Endothelial cell of umbilical vein (primary cell): Measurements from ENCODE around the gene EEFSEC. TPM values are rescaled to one million over a fixed set of nuclear protein-coding genes. Genes with fewer than 3 reads are reported as not detected.

Experiments
- BruUV-seq: library from RNA; stranded (reverse); fragments of 400-500 nt; replicated peaks from 2 replicates; lab custom pipeline; 2021; lab: Mats Ljungman, UMichigan
- CTCF ChIA-PET: fragments of 300-600, 350-600 bp; sonication (Branson Sonifier 250); formaldehyde crosslinking; loops from one replicate; lab custom pipeline; 2021; ENCODE audit warnings: antibody characterized with exemption, inconsistent platforms; lab: Charles Lee
- POLR2A ChIA-PET: fragments of 300-600, 350-600 bp; sonication (Branson Sonifier 250); formaldehyde crosslinking; loops from one replicate; lab custom pipeline; 2021; ENCODE audit warnings: antibody characterized with exemption, inconsistent platforms; lab: Charles Lee
- DNase-seq: peaks from one replicate; pipeline ENCODE4 v3.0.0-alpha.2; 2011; ENCODE audit warnings: low read depth, low spot score
- FAIRE-seq: peaks from 2 replicates; lab custom pipeline; 2011; peaks lifted over from hg19 to GRCh38; lab: Jason Lieb, UNC
- H2AFZ ChIP-seq: 2 replicates; pipeline ENCODE4 v1.6.0; 2012; ENCODE audit warnings: low read depth, low read length, control low read depth, inconsistent platforms
- H3K27ac ChIP-seq: 2 replicates; pipeline ENCODE4 v1.5.1; 2011; ENCODE audit warnings: low read depth, mild to moderate bottlenecking, control low read depth, low read length, moderate library complexity; ENCODE audit not compliant: insufficient read depth
- H3K27me3 ChIP-seq, 2 experiments: 2 replicates each; pipeline versions ENCODE4 v1.6.0 to v1.6.1; 2011; ENCODE audit warnings: low read length in 2 of 2, mixed read lengths in 1 of 2; ENCODE audit not compliant: control insufficient read depth in 2 of 2, insufficient read depth in 2 of 2
- H3K36me3 ChIP-seq, 2 experiments: 2 replicates in 1 of 2; 3 replicates in 1 of 2; pipeline ENCODE4 v1.5.1; 2011; ENCODE audit warnings: low read length in 2 of 2, mild to moderate bottlenecking in 1 of 2, moderate library complexity in 1 of 2; ENCODE audit not compliant: control insufficient read depth in 2 of 2, insufficient read depth in 2 of 2; ENCODE audit errors: extremely low read depth in 1 of 2
- H3K4me1 ChIP-seq: 3 replicates; pipeline ENCODE4 v1.5.1; 2011; ENCODE audit warnings: mild to moderate bottlenecking, low read length; ENCODE audit not compliant: control insufficient read depth, insufficient read depth; ENCODE audit errors: extremely low read depth
- H3K4me2 ChIP-seq: 2 replicates; pipeline ENCODE4 v1.6.1; 2011; ENCODE audit warnings: low read length, control low read depth, mixed read lengths; ENCODE audit not compliant: insufficient read depth
- H3K4me3 ChIP-seq, 3 experiments: fragments of 200-600 bp in 1 of 3; sonication (generic), shearing (Covaris generic) in 1 of 3; replicated peaks in 1 of 3; 2 replicates each; pipeline ENCODE4 v1.5.1; 2011 to 2016; ENCODE audit warnings: control low read depth in 3 of 3, low read length in 3 of 3, mild to moderate bottlenecking in 2 of 3, inconsistent platforms in 1 of 3, low read depth in 1 of 3, moderate library complexity in 1 of 3; ENCODE audit not compliant: insufficient read depth in 1 of 3
- H3K79me2 ChIP-seq: 2 replicates; pipeline ENCODE4 v1.6.0; 2012; ENCODE audit warnings: low read length, inconsistent platforms; ENCODE audit not compliant: control insufficient read depth, insufficient read depth
- H3K9ac ChIP-seq: replicated peaks from 2 replicates; pipeline ENCODE3; 2011; ENCODE audit warnings: low read length, control low read depth; ENCODE audit not compliant: insufficient read depth; ENCODE audit errors: extremely low read depth
- H3K9me1 ChIP-seq: replicated peaks from 3 replicates; pipeline ENCODE4 v1.6.0; 2011; ENCODE audit warnings: mild to moderate bottlenecking, low read length; ENCODE audit not compliant: control insufficient read depth, insufficient read depth; ENCODE audit errors: extremely low read depth
- H3K9me3 ChIP-seq: replicated peaks from 2 replicates; pipeline ENCODE4 v1.5.1; 2012; ENCODE audit warnings: low read length, inconsistent platforms; ENCODE audit not compliant: control insufficient read depth, insufficient read depth
- H4K20me1 ChIP-seq: replicated peaks from 2 replicates; pipeline ENCODE3; 2011; ENCODE audit warnings: mild to moderate bottlenecking, low read length; ENCODE audit not compliant: control insufficient read depth, insufficient read depth; ENCODE audit errors: extremely low read depth
- CTCF ChIP-seq, 2 donors: IDR thresholded peaks; 1 replicate in 1 of 2; 2 replicates in 1 of 2; pipeline ENCODE4 v1.5.1; 2011; ENCODE audit warnings: low read length in 2 of 2, mild to moderate bottlenecking in 2 of 2, moderate library complexity in 2 of 2, control low read depth in 1 of 2, inconsistent platforms in 1 of 2, low read depth in 1 of 2; ENCODE audit not compliant: insufficient read depth in 1 of 2; ENCODE audit errors: extremely low read depth in 1 of 2
- EZH2 ChIP-seq: IDR thresholded peaks from 2 replicates; pipeline ENCODE4 v1.6.1; 2012; ENCODE audit warnings: borderline replicate concordance, low read depth, mild to moderate bottlenecking, moderate library complexity, low read length, inconsistent platforms; ENCODE audit not compliant: severe bottlenecking
- FOS ChIP-seq: IDR thresholded peaks from 2 replicates; pipeline ENCODE4 v1.6.1; 2011; ENCODE audit warnings: mild to moderate bottlenecking, low read length, moderate library complexity, borderline replicate concordance; ENCODE audit not compliant: insufficient read depth
- GATA2 ChIP-seq: IDR thresholded peaks from 2 replicates; pipeline ENCODE4 v1.7.0; 2011; ENCODE audit warnings: low read depth, mild to moderate bottlenecking, moderate library complexity, mixed read lengths, low read length; ENCODE audit not compliant: insufficient read length, insufficient read depth
- JUN ChIP-seq: IDR thresholded peaks from 2 replicates; pipeline ENCODE4 v1.6.1; 2011; ENCODE audit warnings: borderline replicate concordance, low read depth; ENCODE audit not compliant: insufficient read length, insufficient read depth
- MAX ChIP-seq: IDR thresholded peaks from 2 replicates; pipeline ENCODE4 v1.6.1; 2011; ENCODE audit not compliant: insufficient read depth, insufficient read length
- MYC ChIP-seq: IDR thresholded peaks from one replicate; pipeline ENCODE4 v1.6.1; 2011; ENCODE audit warnings: mild to moderate bottlenecking, low read depth, low read length
- POLR2A ChIP-seq: IDR thresholded peaks from 2 replicates; pipeline ENCODE4 v1.6.1; 2012; ENCODE audit warnings: low read depth, mild to moderate bottlenecking, control low read depth, low read length
- POLR2AphosphoS5 ChIP-seq: IDR thresholded peaks from 2 replicates; pipeline ENCODE4 v1.6.1; 2012; ENCODE audit warnings: low read depth, mild to moderate bottlenecking, control low read depth, low read length, moderate library complexity; ENCODE audit not compliant: insufficient read depth
- dilution Hi-C: fragments of 300-500 bp; cut with MboI; formaldehyde crosslinking; loops from one replicate; pipeline ENCODE4 v1.15.0; 2019; ENCODE audit warnings: low sequenced_read_pairs; ENCODE audit not compliant: extremely low pct_ligation_motif_present
- intact Hi-C: fragments of 100-400 bp; cut with micrococcal nuclease; formaldehyde crosslinking; loops from one replicate; pipeline ENCODE4 v1.10.0; 2022
- polyA plus RNA-seq, 4 experiments: library from polyadenylated mRNA; depleted of rRNA in 3 of 4; stranded (reverse) in 3 of 4; unstranded in 1 of 4; fragments of >200 nt; gene quantifications; 2 replicates each; pipeline versions ENCODE4 v1.2.1 to v1.2.3, GENCODE V29; 2011 to 2012; ENCODE audit warnings: missing spikeins in 1 of 4
- total RNA-seq: library from RNA; stranded (reverse); gene quantifications from 2 replicates; pipeline ENCODE4 v1.2.3, GENCODE V29; 2021

The EEFSEC gene
- total and polyA plus RNA-seq, 2 donors (not counting 3 experiments of a cell fraction or from before 2014, with no cell fraction given), result 13.1 to 14.5 TPM

GRCh38 chr3:128425846-128426127, 272.5 kb downstream of the EEFSEC start:
- Histone ChIP-seq H3K27me3 (no peaks in the 10 kb centered on the region), H3K4me3 (no peak overlapping the region), H3K9me3 (no peaks in the 10 kb centered on the region), H2AFZ (no peak overlapping the region), H3K27ac (no peak overlapping the region), H3K9ac (no peak overlapping the region), H3K36me3 (no peaks in the 10 kb centered on the region), H3K79me2 (no peaks in the 10 kb centered on the region), H3K4me2 (no peak overlapping the region), H4K20me1 (no peaks in the 10 kb centered on the region), H3K9me1 (no peaks in the 10 kb centered on the region), H3K4me1 (peaks cover 3% of the 10 kb centered on the region)
- POLR2A ChIA-PET, result no interaction called here
- BruUV-seq, result no TSS peak
- DNase-seq (no peak), FAIRE-seq (no peak)
- intact Hi-C loops (loop anchor here (1.0 kb wide), 4 partner anchors 58 to 183 kb away; no protein-coding TSS in a partner anchor), dilution Hi-C loops (loop anchor here (25.0 kb wide), 1 partner anchor 162 kb away; no protein-coding TSS in a partner anchor)
- CTCF ChIA-PET, result interaction anchor here (0.6 to 5.4 kb wide), 22 partner anchors 9 to 331 kb away, joined by 3 to 76 read pairs (median 6); partner anchors contain the start of gene GATA2
- no peak for TF ChIP-seq GATA2
- TF ChIP-seq POLR2A, result no peak
- no peak for TF ChIP-seq JUN
- no peak for TF ChIP-seq FOS
- TF ChIP-seq MAX, result no peak
- TF ChIP-seq CTCF (IDR thresholded peaks at IDR 0.05; ENCODE audit: extremely low read depth in 1 of 2, insufficient read depth in 1 of 2, low read depth in 1 of 2, low read length in 2 of 2), result no peak
- no peak for TF ChIP-seq EZH2
- no peak for TF ChIP-seq POLR2AphosphoS5
- TF ChIP-seq MYC, result no peak
